Keratinocyte (primary cell): Measurements from ENCODE around the gene CLSTN1. TPM values are rescaled to one million over a fixed set of nuclear protein-coding genes. Genes with fewer than 3 reads are reported as not detected.

Source experiments
- DNase-seq: peaks from one replicate; pipeline ENCODE4 v3.0.0-alpha.2; 2011; ENCODE audit warnings: low read depth, missing footprints, low spot score
- FAIRE-seq: peaks from 2 replicates; lab custom pipeline; 2011; peaks lifted over from hg19 to GRCh38; lab: Jason Lieb, UNC
- H2AFZ ChIP-seq: 2 replicates; pipeline ENCODE4 v1.6.0; 2012; ENCODE audit warnings: low read length, control low read depth, inconsistent platforms; ENCODE audit not compliant: control insufficient read depth
- H3K27ac ChIP-seq: 2 replicates; pipeline ENCODE4 v1.5.1; 2011; ENCODE audit warnings: low read length; ENCODE audit not compliant: control insufficient read depth, insufficient read depth
- H3K27me3 ChIP-seq: 3 replicates; pipeline ENCODE4 v1.6.0; 2011; ENCODE audit warnings: low read length; ENCODE audit not compliant: control insufficient read depth, insufficient read depth; ENCODE audit errors: extremely low read depth
- H3K36me3 ChIP-seq, 2 experiments: 2 replicates in 1 of 2; 3 replicates in 1 of 2; pipeline ENCODE4 v1.5.1; 2011; ENCODE audit warnings: low read length in 2 of 2, mild to moderate bottlenecking in 1 of 2; ENCODE audit not compliant: control insufficient read depth in 2 of 2, insufficient read depth in 2 of 2; ENCODE audit errors: extremely low read depth in 1 of 2
- H3K4me1 ChIP-seq: 3 replicates; pipeline ENCODE4 v1.5.1; 2011; ENCODE audit warnings: low read length; ENCODE audit not compliant: control insufficient read depth, insufficient read depth; ENCODE audit errors: extremely low read depth
- H3K4me2 ChIP-seq: 3 replicates; pipeline ENCODE4 v1.6.0; 2011; ENCODE audit warnings: low read depth, low read length; ENCODE audit not compliant: control insufficient read depth, insufficient read depth; ENCODE audit errors: extremely low read depth
- H3K4me3 ChIP-seq, 3 experiments: fragments of 200-600 bp in 1 of 3; sonication (generic) in 1 of 3; 2 replicates in 2 of 3; 3 replicates in 1 of 3; pipeline ENCODE4 v1.5.1; 2011 to 2016; ENCODE audit warnings: low read length in 3 of 3, mild to moderate bottlenecking in 3 of 3, control low read depth in 2 of 3, inconsistent platforms in 1 of 3, low read depth in 1 of 3, mixed read lengths in 1 of 3, mixed run types in 1 of 3, moderate library complexity in 1 of 3; ENCODE audit not compliant: control insufficient read depth in 2 of 3, insufficient read depth in 2 of 3; ENCODE audit errors: extremely low read depth in 1 of 3
- H3K79me2 ChIP-seq: 2 replicates; pipeline ENCODE4 v1.6.0; 2012; ENCODE audit warnings: low read length; ENCODE audit not compliant: control insufficient read depth, insufficient read depth
- H3K9ac ChIP-seq: 3 replicates; pipeline ENCODE4 v1.6.0; 2011; ENCODE audit warnings: low read length; ENCODE audit not compliant: control insufficient read depth, insufficient read depth; ENCODE audit errors: extremely low read depth
- H3K9me1 ChIP-seq: 3 replicates; pipeline ENCODE4 v1.6.0; 2011; ENCODE audit warnings: low read length; ENCODE audit not compliant: control insufficient read depth, insufficient read depth; ENCODE audit errors: extremely low read depth
- H3K9me3 ChIP-seq: 2 replicates; pipeline ENCODE4 v1.5.1; 2012; ENCODE audit warnings: low read depth, low read length; ENCODE audit not compliant: control insufficient read depth
- H4K20me1 ChIP-seq: 3 replicates; pipeline ENCODE4 v1.6.0; 2011; ENCODE audit warnings: low read length; ENCODE audit not compliant: control insufficient read depth, insufficient read depth; ENCODE audit errors: extremely low read depth
- CTCF ChIP-seq, 3 experiments: IDR thresholded peaks in 1 of 3; conservative IDR thresholded peaks in 1 of 3; optimal IDR thresholded peaks in 1 of 3; 2 replicates in 2 of 3; 3 replicates in 1 of 3; pipeline versions ENCODE3 to v1.5.1; 2011; ENCODE audit warnings: low read length in 3 of 3, mild to moderate bottlenecking in 3 of 3, moderate library complexity in 2 of 3, control low read depth in 1 of 3, inconsistent platforms in 1 of 3; ENCODE audit not compliant: insufficient read depth in 2 of 3; ENCODE audit errors: extremely low read depth in 1 of 3
- EZH2 ChIP-seq: IDR thresholded peaks from one replicate; pipeline ENCODE4 v1.6.1; 2012; ENCODE audit warnings: inconsistent platforms, mild to moderate bottlenecking, low read length, moderate library complexity
- dilution Hi-C: fragments of 300-500 bp; cut with MboI; formaldehyde crosslinking; loops from one replicate; pipeline ENCODE4 v1.7.0; 2020; ENCODE audit warnings: low sequenced_read_pairs; ENCODE audit not compliant: extremely low pct_ligation_motif_present
- polyA plus RNA-seq, 5 experiments: library from polyadenylated mRNA; depleted of rRNA in 3 of 5; stranded (reverse) in 3 of 5; stranded (forward) in 1 of 5; unstranded in 1 of 5; fragments of >200 nt; gene quantifications; 1 replicate in 1 of 5; 2 replicates in 3 of 5; 3 replicates in 1 of 5; pipeline versions ENCODE4 v1.2.1 to v1.2.3, GENCODE V29; 2011 to 2012; ENCODE audit warnings: missing spikeins in 2 of 5, low read depth in 1 of 5, low replicate concordance in 1 of 5

Gene CLSTN1
- polyA plus RNA-seq, 1 donor (not counting 4 experiments of a cell fraction or from before 2014, with no cell fraction given) = 90.3 TPM

- Histone ChIP-seq H3K4me2 (no peak overlapping the region), H3K9me1 (no peaks in the 10 kb centered on the region), H3K79me2 (peaks cover 18% of the 10 kb centered on the region), H2AFZ (no peak overlapping the region), H4K20me1 (peaks cover 6% of the 10 kb centered on the region), H3K27me3 (no peaks in the 10 kb centered on the region), H3K9me3 (no peaks in the 10 kb centered on the region), H3K4me3 (no peak overlapping the region), H3K4me1 (no peaks in the 10 kb centered on the region), H3K36me3 (peaks cover 39 to 51% of the 10 kb centered on the region in 2 experiments), H3K27ac (no peak overlapping the region), H3K9ac (no peak overlapping the region)
- dilution Hi-C loops = no loop called here
- DNase-seq (no peak), FAIRE-seq (no peak)
- TF ChIP-seq CTCF (optimal IDR thresholded peaks at IDR 0.05 in 1 of 3, IDR thresholded peaks at IDR 0.05 in 1 of 3, conservative IDR thresholded peaks at IDR 0.05 in 1 of 3; ENCODE audit: extremely low read depth in 1 of 3, insufficient read depth in 2 of 3, low read length in 3 of 3) (no peak), EZH2 (no peak)
These were observed 77.1 kb downstream of the CLSTN1 start for GRCh38 chr1:9746651-9747050.

GRCh38 chr1:9746211-9746610, 77.6 kb downstream of the CLSTN1 start:
- Histone ChIP-seq H3K9me1 (no peaks in the 10 kb centered on the region), H3K27ac (no peak overlapping the region), H3K9me3 (no peaks in the 10 kb centered on the region), H3K4me2 (no peak overlapping the region), H2AFZ (no peak overlapping the region), H3K9ac (no peak overlapping the region), H3K36me3 (peaks cover 36 to 51% of the 10 kb centered on the region in 2 experiments), H3K79me2 (peaks cover 16% of the 10 kb centered on the region), H3K4me1 (no peaks in the 10 kb centered on the region), H3K4me3 (no peak overlapping the region), H3K27me3 (no peaks in the 10 kb centered on the region), H4K20me1 (peaks cover 6% of the 10 kb centered on the region)
- DNase-seq (no peak), FAIRE-seq (no peak)
- TF ChIP-seq EZH2 (no peak), CTCF (optimal IDR thresholded peaks at IDR 0.05 in 1 of 3, IDR thresholded peaks at IDR 0.05 in 1 of 3, conservative IDR thresholded peaks at IDR 0.05 in 1 of 3; ENCODE audit: extremely low read depth in 1 of 3, insufficient read depth in 2 of 3, low read length in 3 of 3) (no peak)
- dilution Hi-C loops = no loop called here
